Endothelial cell of umbilical vein (primary cell): ENCODE results near the gene OR2B3. TPM values are rescaled to one million over a fixed set of nuclear protein-coding genes. Genes with fewer than 3 reads are reported as not detected.
A peak's percentile ranks its signal among the peaks of the same experiment; 100 is the strongest.

Source experiments
- BruUV-seq: library from RNA; stranded (reverse); fragments of 400-500 nt; replicated peaks from 2 replicates; lab custom pipeline; 2021; lab: Mats Ljungman, UMichigan
- CTCF ChIA-PET: fragments of 300-600, 350-600 bp; sonication (Branson Sonifier 250); formaldehyde crosslinking; loops from one replicate; lab custom pipeline; 2021; ENCODE audit warnings: antibody characterized with exemption, inconsistent platforms; lab: Charles Lee
- POLR2A ChIA-PET: fragments of 300-600, 350-600 bp; sonication (Branson Sonifier 250); formaldehyde crosslinking; loops from one replicate; lab custom pipeline; 2021; ENCODE audit warnings: antibody characterized with exemption, inconsistent platforms; lab: Charles Lee
- DNase-seq: peaks from one replicate; pipeline ENCODE4 v3.0.0-alpha.2; 2011; ENCODE audit warnings: low read depth, low spot score
- FAIRE-seq: peaks from 2 replicates; lab custom pipeline; 2011; peaks lifted over from hg19 to GRCh38; lab: Jason Lieb, UNC
- H2AFZ ChIP-seq: 2 replicates; pipeline ENCODE4 v1.6.0; 2012; ENCODE audit warnings: low read depth, low read length, control low read depth, inconsistent platforms
- H3K27ac ChIP-seq: 2 replicates; pipeline ENCODE4 v1.5.1; 2011; ENCODE audit warnings: low read depth, mild to moderate bottlenecking, control low read depth, low read length, moderate library complexity; ENCODE audit not compliant: insufficient read depth
- H3K27me3 ChIP-seq, 2 experiments: 2 replicates each; pipeline versions ENCODE4 v1.6.0 to v1.6.1; 2011; ENCODE audit warnings: low read length in 2 of 2, mixed read lengths in 1 of 2; ENCODE audit not compliant: control insufficient read depth in 2 of 2, insufficient read depth in 2 of 2
- H3K36me3 ChIP-seq, 2 experiments: 2 replicates in 1 of 2; 3 replicates in 1 of 2; pipeline ENCODE4 v1.5.1; 2011; ENCODE audit warnings: low read length in 2 of 2, mild to moderate bottlenecking in 1 of 2, moderate library complexity in 1 of 2; ENCODE audit not compliant: control insufficient read depth in 2 of 2, insufficient read depth in 2 of 2; ENCODE audit errors: extremely low read depth in 1 of 2
- H3K4me1 ChIP-seq: 3 replicates; pipeline ENCODE4 v1.5.1; 2011; ENCODE audit warnings: mild to moderate bottlenecking, low read length; ENCODE audit not compliant: control insufficient read depth, insufficient read depth; ENCODE audit errors: extremely low read depth
- H3K4me2 ChIP-seq: 2 replicates; pipeline ENCODE4 v1.6.1; 2011; ENCODE audit warnings: low read length, control low read depth, mixed read lengths; ENCODE audit not compliant: insufficient read depth
- H3K4me3 ChIP-seq, 3 experiments: fragments of 200-600 bp in 1 of 3; sonication (generic), shearing (Covaris generic) in 1 of 3; replicated peaks in 1 of 3; 2 replicates each; pipeline ENCODE4 v1.5.1; 2011 to 2016; ENCODE audit warnings: control low read depth in 3 of 3, low read length in 3 of 3, mild to moderate bottlenecking in 2 of 3, inconsistent platforms in 1 of 3, low read depth in 1 of 3, moderate library complexity in 1 of 3; ENCODE audit not compliant: insufficient read depth in 1 of 3
- H3K79me2 ChIP-seq: 2 replicates; pipeline ENCODE4 v1.6.0; 2012; ENCODE audit warnings: low read length, inconsistent platforms; ENCODE audit not compliant: control insufficient read depth, insufficient read depth
- H3K9ac ChIP-seq: replicated peaks from 2 replicates; pipeline ENCODE3; 2011; ENCODE audit warnings: low read length, control low read depth; ENCODE audit not compliant: insufficient read depth; ENCODE audit errors: extremely low read depth
- H3K9me1 ChIP-seq: replicated peaks from 3 replicates; pipeline ENCODE4 v1.6.0; 2011; ENCODE audit warnings: mild to moderate bottlenecking, low read length; ENCODE audit not compliant: control insufficient read depth, insufficient read depth; ENCODE audit errors: extremely low read depth
- H3K9me3 ChIP-seq: replicated peaks from 2 replicates; pipeline ENCODE4 v1.5.1; 2012; ENCODE audit warnings: low read length, inconsistent platforms; ENCODE audit not compliant: control insufficient read depth, insufficient read depth
- H4K20me1 ChIP-seq: replicated peaks from 2 replicates; pipeline ENCODE3; 2011; ENCODE audit warnings: mild to moderate bottlenecking, low read length; ENCODE audit not compliant: control insufficient read depth, insufficient read depth; ENCODE audit errors: extremely low read depth
- CTCF ChIP-seq, 2 donors: IDR thresholded peaks; 1 replicate in 1 of 2; 2 replicates in 1 of 2; pipeline ENCODE4 v1.5.1; 2011; ENCODE audit warnings: low read length in 2 of 2, mild to moderate bottlenecking in 2 of 2, moderate library complexity in 2 of 2, control low read depth in 1 of 2, inconsistent platforms in 1 of 2, low read depth in 1 of 2; ENCODE audit not compliant: insufficient read depth in 1 of 2; ENCODE audit errors: extremely low read depth in 1 of 2
- EZH2 ChIP-seq: IDR thresholded peaks from 2 replicates; pipeline ENCODE4 v1.6.1; 2012; ENCODE audit warnings: borderline replicate concordance, low read depth, mild to moderate bottlenecking, moderate library complexity, low read length, inconsistent platforms; ENCODE audit not compliant: severe bottlenecking
- FOS ChIP-seq: IDR thresholded peaks from 2 replicates; pipeline ENCODE4 v1.6.1; 2011; ENCODE audit warnings: mild to moderate bottlenecking, low read length, moderate library complexity, borderline replicate concordance; ENCODE audit not compliant: insufficient read depth
- GATA2 ChIP-seq: IDR thresholded peaks from 2 replicates; pipeline ENCODE4 v1.7.0; 2011; ENCODE audit warnings: low read depth, mild to moderate bottlenecking, moderate library complexity, mixed read lengths, low read length; ENCODE audit not compliant: insufficient read length, insufficient read depth
- JUN ChIP-seq: IDR thresholded peaks from 2 replicates; pipeline ENCODE4 v1.6.1; 2011; ENCODE audit warnings: borderline replicate concordance, low read depth; ENCODE audit not compliant: insufficient read length, insufficient read depth
- MAX ChIP-seq: IDR thresholded peaks from 2 replicates; pipeline ENCODE4 v1.6.1; 2011; ENCODE audit not compliant: insufficient read depth, insufficient read length
- MYC ChIP-seq: IDR thresholded peaks from one replicate; pipeline ENCODE4 v1.6.1; 2011; ENCODE audit warnings: mild to moderate bottlenecking, low read depth, low read length
- POLR2A ChIP-seq: IDR thresholded peaks from 2 replicates; pipeline ENCODE4 v1.6.1; 2012; ENCODE audit warnings: low read depth, mild to moderate bottlenecking, control low read depth, low read length
- POLR2AphosphoS5 ChIP-seq: IDR thresholded peaks from 2 replicates; pipeline ENCODE4 v1.6.1; 2012; ENCODE audit warnings: low read depth, mild to moderate bottlenecking, control low read depth, low read length, moderate library complexity; ENCODE audit not compliant: insufficient read depth
- dilution Hi-C: fragments of 300-500 bp; cut with MboI; formaldehyde crosslinking; loops from one replicate; pipeline ENCODE4 v1.15.0; 2019; ENCODE audit warnings: low sequenced_read_pairs; ENCODE audit not compliant: extremely low pct_ligation_motif_present
- intact Hi-C: fragments of 100-400 bp; cut with micrococcal nuclease; formaldehyde crosslinking; loops from one replicate; pipeline ENCODE4 v1.10.0; 2022
- polyA plus RNA-seq, 4 experiments: library from polyadenylated mRNA; depleted of rRNA in 3 of 4; stranded (reverse) in 3 of 4; unstranded in 1 of 4; fragments of >200 nt; gene quantifications; 2 replicates each; pipeline versions ENCODE4 v1.2.1 to v1.2.3, GENCODE V29; 2011 to 2012; ENCODE audit warnings: missing spikeins in 1 of 4
- total RNA-seq: library from RNA; stranded (reverse); gene quantifications from 2 replicates; pipeline ENCODE4 v1.2.3, GENCODE V29; 2021

The OR2B3 gene
- total and polyA plus RNA-seq, 2 donors (not counting 3 experiments of a cell fraction or from before 2014, with no cell fraction given) = not detected

GRCh38 chr6:29071831-29072723, 15.0 kb downstream of the OR2B3 start:
- H3K79me2 ChIP-seq = no peaks in the 10 kb centered on the region
- H3K9me1 ChIP-seq = no peaks in the 10 kb centered on the region
- FAIRE-seq = peak; percentile 68
- H3K27ac ChIP-seq = no peak overlapping the region
- no peaks in the 10 kb centered on the region for H3K4me1 ChIP-seq
- dilution Hi-C loops = no loop called here
- no peak overlapping the region for H3K9ac ChIP-seq
- ChIA-PET CTCF (interaction anchor here (0.5 to 1.9 kb wide), 5 partner anchors 278 to 582 kb away, joined by 3 to 12 read pairs (median 3); no protein-coding TSS in a partner anchor), POLR2A (no interaction called here)
- no TSS peak for BruUV-seq
- H4K20me1 ChIP-seq = no peaks in the 10 kb centered on the region
- TF ChIP-seq CTCF (IDR thresholded peaks at IDR 0.05; ENCODE audit: extremely low read depth in 1 of 2, insufficient read depth in 1 of 2, low read depth in 1 of 2, low read length in 2 of 2) (peak; percentile 53 to 73), EZH2 (no peak)
- no peaks in the 10 kb centered on the region for H3K9me3 ChIP-seq
- intact Hi-C loops = loop anchor here (1.0 kb wide), 1 partner anchor 517 kb away; no protein-coding TSS in a partner anchor
- H3K27me3 ChIP-seq = no peaks in the 10 kb centered on the region
- no peak overlapping the region for H3K4me2 ChIP-seq
- no peak overlapping the region for H3K4me3 ChIP-seq
- H3K36me3 ChIP-seq = no peaks in the 10 kb centered on the region
- no peak overlapping the region for H2AFZ ChIP-seq
- peak; percentile 25 for DNase-seq

GRCh38 chr6:29051680-29052079, 35.4 kb downstream of the OR2B3 start:
- H2AFZ ChIP-seq = no peak overlapping the region
- H3K4me2 ChIP-seq = no peak overlapping the region
- no peaks in the 10 kb centered on the region for H4K20me1 ChIP-seq
- H3K4me1 ChIP-seq = no peaks in the 10 kb centered on the region
- POLR2A ChIA-PET = no interaction called here
- H3K27ac ChIP-seq = no peak overlapping the region
- DNase-seq (no peak), FAIRE-seq (no peak)
- dilution Hi-C loops (no loop called here), intact Hi-C loops (no loop called here)
- BruUV-seq = no TSS peak
- H3K9me3 ChIP-seq = no peaks in the 10 kb centered on the region
- CTCF ChIA-PET = no interaction called here
- H3K9ac ChIP-seq = no peak overlapping the region
- H3K36me3 ChIP-seq = no peaks in the 10 kb centered on the region
- TF ChIP-seq MAX (no peak), JUN (no peak), MYC (no peak), POLR2AphosphoS5 (no peak), EZH2 (no peak), FOS (no peak), POLR2A (no peak), GATA2 (no peak), CTCF (IDR thresholded peaks at IDR 0.05; ENCODE audit: extremely low read depth in 1 of 2, insufficient read depth in 1 of 2, low read depth in 1 of 2, low read length in 2 of 2) (no peak)
- H3K9me1 ChIP-seq = no peaks in the 10 kb centered on the region
- no peaks in the 10 kb centered on the region for H3K27me3 ChIP-seq
- no peak overlapping the region for H3K4me3 ChIP-seq
- H3K79me2 ChIP-seq = no peaks in the 10 kb centered on the region
